Uterus (tissue), 4 donors: ENCODE measurements around the gene UNC119. TPM values are rescaled to one million over a fixed set of nuclear protein-coding genes. Genes with fewer than 3 reads are reported as not detected.

ENCODE experiments used
- DNase-seq, 2 donors: peaks; one replicate each; pipeline ENCODE4 v3.0.0-alpha.2; 2019 to 2020
- H3K27ac ChIP-seq, 2 donors: fragments of 200-600 bp; sonication (generic); 1 replicate in 1 of 2; 2 replicates in 1 of 2; pipeline ENCODE4 v1.5.1; 2016 to 2018
- H3K27me3 ChIP-seq, 2 donors: fragments of 200-600 bp; sonication (generic); one replicate each; pipeline ENCODE4 v1.5.1; 2018 to 2019; ENCODE audit warnings: control low read depth in 1 of 2
- H3K36me3 ChIP-seq, 2 donors: fragments of 200-600 bp; sonication (generic); one replicate each; pipeline ENCODE4 v1.5.1; 2019; ENCODE audit warnings: control low read depth in 1 of 2
- H3K4me1 ChIP-seq, 2 donors: fragments of 200-600 bp; sonication (generic); one replicate each; pipeline ENCODE4 v1.5.1; 2018 to 2019; ENCODE audit warnings: control low read depth in 1 of 2
- H3K4me3 ChIP-seq, 2 donors: fragments of 200-600 bp; sonication (generic); 1 replicate in 1 of 2; 2 replicates in 1 of 2; pipeline ENCODE4 v1.5.1; 2018 to 2019; ENCODE audit warnings: mild to moderate bottlenecking in 1 of 2
- H3K9me3 ChIP-seq, 2 donors: fragments of 200-600 bp; sonication (generic); one replicate each; pipeline ENCODE4 v1.5.1; 2019; ENCODE audit warnings: control low read depth in 1 of 2
- POLR2A ChIP-seq, 2 donors: fragments of 450-650 bp; IDR thresholded peaks; one replicate each; pipeline ENCODE4 v1.6.1; 2016; ENCODE audit warnings: antibody characterized with exemption in 2 of 2, mild to moderate bottlenecking in 1 of 2, moderate library complexity in 1 of 2
- intact Hi-C: fragments of 100-400 bp; cut with DNase I; formaldehyde crosslinking; loops from one replicate; pipeline ENCODE4 v1.15.1; 2023; ENCODE audit warnings: low total_unique reads
- total RNA-seq, 4 donors: library from RNA; depleted of rRNA in 3 of 4; stranded (reverse); fragments of >200 nt in 3 of 4; gene quantifications; one replicate each; pipeline versions ENCODE4 v1.1.0 to v1.2.4, GENCODE V29; 2014 to 2023
- TF ChIP-seq, protein P1 (sequence below), 4 experiments: fragments of 200-600 bp in 2 of 4; fragments of 450-650 bp in 2 of 4; sonication (generic) in 2 of 4; IDR thresholded peaks; one replicate each; pipeline ENCODE4 v1.5.1; 2016 to 2019; ENCODE audit warnings: antibody characterized with exemption in 4 of 4, mild to moderate bottlenecking in 2 of 4, moderate library complexity in 1 of 4
- donor health status: DM: yes; HTN: yes; CAD: no.

The UNC119 gene
- total RNA-seq, 4 donors from 2014 or later = 4.1 to 28.5 (median 21.6) TPM

DNA sequence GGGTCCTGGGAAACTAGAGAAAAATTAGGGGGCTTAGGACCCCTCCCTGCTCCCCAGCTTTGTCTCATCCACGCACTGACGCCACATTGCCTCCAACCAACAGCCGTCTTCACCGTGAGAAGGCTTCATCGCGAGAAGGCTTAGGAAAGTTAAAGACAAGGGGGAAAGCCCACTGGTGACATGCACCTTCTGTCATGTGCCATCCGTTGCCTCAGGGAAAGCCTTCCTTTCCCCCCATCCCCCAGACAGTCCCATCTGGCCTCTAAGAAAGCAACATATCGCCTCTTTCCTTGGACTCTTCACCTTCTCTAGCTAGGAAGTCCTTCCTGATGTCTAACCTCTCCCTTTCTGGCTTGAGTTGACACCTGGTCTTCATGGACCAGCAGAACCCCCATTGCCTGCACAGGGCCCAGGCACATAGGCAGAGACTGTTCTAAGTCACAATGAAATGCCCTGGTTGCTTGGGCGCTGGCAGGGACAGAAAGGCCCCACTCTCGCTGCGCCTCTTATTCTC is 44.2 kb downstream of the UNC119 start:
- no peaks in the 10 kb centered on the region for H3K4me1 ChIP-seq
- TF ChIP-seq, protein P1, sequence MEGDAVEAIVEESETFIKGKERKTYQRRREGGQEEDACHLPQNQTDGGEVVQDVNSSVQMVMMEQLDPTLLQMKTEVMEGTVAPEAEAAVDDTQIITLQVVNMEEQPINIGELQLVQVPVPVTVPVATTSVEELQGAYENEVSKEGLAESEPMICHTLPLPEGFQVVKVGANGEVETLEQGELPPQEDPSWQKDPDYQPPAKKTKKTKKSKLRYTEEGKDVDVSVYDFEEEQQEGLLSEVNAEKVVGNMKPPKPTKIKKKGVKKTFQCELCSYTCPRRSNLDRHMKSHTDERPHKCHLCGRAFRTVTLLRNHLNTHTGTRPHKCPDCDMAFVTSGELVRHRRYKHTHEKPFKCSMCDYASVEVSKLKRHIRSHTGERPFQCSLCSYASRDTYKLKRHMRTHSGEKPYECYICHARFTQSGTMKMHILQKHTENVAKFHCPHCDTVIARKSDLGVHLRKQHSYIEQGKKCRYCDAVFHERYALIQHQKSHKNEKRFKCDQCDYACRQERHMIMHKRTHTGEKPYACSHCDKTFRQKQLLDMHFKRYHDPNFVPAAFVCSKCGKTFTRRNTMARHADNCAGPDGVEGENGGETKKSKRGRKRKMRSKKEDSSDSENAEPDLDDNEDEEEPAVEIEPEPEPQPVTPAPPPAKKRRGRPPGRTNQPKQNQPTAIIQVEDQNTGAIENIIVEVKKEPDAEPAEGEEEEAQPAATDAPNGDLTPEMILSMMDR (IDR thresholded peaks at IDR 0.05) = no peak
- TF ChIP-seq POLR2A (IDR thresholded peaks at IDR 0.05) = no peak
- no peaks in the 10 kb centered on the region for H3K36me3 ChIP-seq
- H3K9me3 ChIP-seq = no peaks in the 10 kb centered on the region
- no peak overlapping the region for H3K27ac ChIP-seq
- peaks cover 0 to 8% of the 10 kb centered on the region in 2 donors for H3K27me3 ChIP-seq
- no peak overlapping the region for H3K4me3 ChIP-seq
- intact Hi-C loops = no loop called here
- no peak for DNase-seq

DNA sequence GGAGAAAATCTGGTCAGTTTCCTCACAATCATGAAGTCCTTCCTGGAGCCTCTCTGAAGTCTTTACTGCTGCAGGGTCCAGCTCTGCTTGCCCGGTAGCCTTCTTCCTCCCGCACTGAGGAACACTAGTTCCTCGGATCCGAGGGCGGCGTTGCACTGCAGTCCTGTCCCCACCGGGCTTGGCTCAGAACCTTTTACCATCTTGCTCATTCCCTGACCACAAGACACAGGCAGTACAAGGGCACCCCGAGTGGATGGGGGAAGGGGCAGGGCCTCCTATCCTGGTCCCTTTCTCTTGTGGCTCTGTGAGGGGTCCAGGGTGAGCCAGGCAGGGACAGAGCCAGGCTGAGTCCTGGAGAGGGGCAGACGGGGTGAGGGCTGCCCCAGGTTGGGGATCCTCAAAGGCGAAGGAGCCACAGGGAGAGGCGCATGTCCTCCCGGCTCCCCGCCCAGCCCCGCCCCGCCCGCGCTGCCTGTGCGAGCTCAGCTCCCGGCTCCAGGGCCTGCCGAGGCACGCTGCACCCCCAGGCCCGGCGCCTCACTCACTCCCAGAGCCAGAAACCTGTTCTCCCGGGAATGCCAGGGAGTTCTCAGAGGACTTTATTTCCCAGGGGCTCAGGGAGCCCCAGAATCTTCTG is 44.7 kb downstream of the UNC119 start:
- TF ChIP-seq POLR2A (IDR thresholded peaks at IDR 0.05) = no peak
- TF ChIP-seq, protein P1 (IDR thresholded peaks at IDR 0.05) = no peak
- Histone ChIP-seq H3K27me3 (peaks cover 0 to 8% of the 10 kb centered on the region in 2 donors), H3K4me1 (no peaks in the 10 kb centered on the region), H3K27ac (no peak overlapping the region), H3K9me3 (no peaks in the 10 kb centered on the region), H3K4me3 (no peak overlapping the region), H3K36me3 (no peaks in the 10 kb centered on the region)
- intact Hi-C loops = no loop called here
- no peak for DNase-seq

DNA sequence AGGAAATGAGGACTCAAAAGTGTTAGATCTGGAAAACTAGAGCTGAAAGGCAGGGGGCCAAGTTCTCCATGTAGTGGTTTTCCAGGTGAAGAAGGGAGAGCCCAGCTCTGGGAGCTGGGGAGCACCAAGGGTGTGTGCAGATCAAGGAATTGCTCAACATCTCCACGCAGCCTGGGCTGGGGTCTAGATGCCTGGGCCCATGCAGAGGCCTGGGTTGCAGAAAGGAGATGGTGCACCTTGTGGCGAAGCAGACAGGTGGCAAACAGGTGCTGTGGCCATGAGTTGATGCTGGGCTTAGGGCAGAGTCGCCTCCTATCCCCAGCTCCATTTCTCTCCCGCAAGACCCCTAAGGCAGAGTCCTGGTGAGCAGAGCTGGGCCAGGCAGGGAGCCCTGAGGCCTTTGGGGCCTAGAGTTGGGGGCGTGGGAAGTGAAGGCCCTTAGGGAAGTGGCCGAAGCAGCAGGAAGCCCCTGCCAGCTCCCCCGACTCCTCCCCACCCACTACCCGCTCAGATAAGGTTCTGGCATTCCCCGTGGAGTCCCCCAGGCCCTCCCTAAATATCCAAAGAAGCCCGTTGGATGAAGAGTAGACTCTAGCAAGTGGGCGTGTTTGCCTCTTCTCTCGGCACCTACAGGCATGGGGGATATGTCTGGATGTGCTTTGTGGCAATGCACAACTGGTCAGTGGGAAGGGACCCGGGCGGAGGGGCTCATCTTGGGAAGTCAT is 45.5 kb downstream of the UNC119 start:
- H3K4me1 ChIP-seq = no peaks in the 10 kb centered on the region
- H3K4me3 ChIP-seq = no peak overlapping the region
- intact Hi-C loops = no loop called here
- peaks cover 0 to 8% of the 10 kb centered on the region in 2 donors for H3K27me3 ChIP-seq
- TF ChIP-seq POLR2A (IDR thresholded peaks at IDR 0.05) = no peak
- TF ChIP-seq, protein P1 (IDR thresholded peaks at IDR 0.05) = no peak
- DNase-seq = no peak
- H3K27ac ChIP-seq = no peak overlapping the region
- H3K9me3 ChIP-seq = no peaks in the 10 kb centered on the region
- H3K36me3 ChIP-seq = no peaks in the 10 kb centered on the region

DNA sequence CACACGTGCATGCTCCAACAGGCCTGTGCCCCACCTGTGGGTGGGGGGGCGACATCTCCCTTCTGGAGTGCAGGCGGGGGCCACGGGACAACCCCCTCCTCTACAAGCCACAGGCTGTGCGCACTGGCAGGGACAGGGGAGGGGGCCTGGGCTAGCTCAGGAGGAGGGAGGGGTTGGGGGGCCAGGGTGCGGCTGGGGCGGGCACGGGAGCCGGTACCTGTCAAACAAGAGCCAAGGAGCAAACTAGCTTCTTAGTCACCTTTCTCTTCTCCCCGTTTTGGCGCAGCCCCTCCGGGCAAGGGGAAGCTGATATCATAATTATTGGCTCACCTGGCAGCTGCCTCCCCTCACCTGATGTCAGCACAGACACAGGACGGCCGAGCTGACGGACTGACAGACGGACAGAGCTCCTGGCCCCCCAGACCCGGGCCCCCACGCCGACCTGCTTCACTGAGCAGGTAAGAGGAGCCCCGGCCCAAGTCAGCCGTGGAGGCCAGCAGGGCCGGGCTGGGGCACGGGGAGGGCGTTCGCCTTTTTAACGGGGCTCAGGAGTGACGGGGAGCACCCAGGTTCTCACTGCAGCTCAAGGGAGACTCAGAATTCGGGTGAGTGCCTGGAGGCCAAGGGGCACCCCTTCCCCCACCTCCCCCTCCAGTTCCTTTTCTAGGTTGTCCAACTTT is 46.3 kb downstream of the UNC119 start, which contains the start of gene FOXN1:
TSS of gene FOXN1 (plus strand) at position 363 of the 680 bp plus-strand sequence. CDS start 17,622 bp downstream, outside the sequence.
- TF ChIP-seq POLR2A (IDR thresholded peaks at IDR 0.05) = no peak
- TF ChIP-seq, protein P1 (IDR thresholded peaks at IDR 0.05) = no peak
- no peaks in the 10 kb centered on the region for H3K36me3 ChIP-seq
- peaks cover 0 to 8% of the 10 kb centered on the region in 2 donors for H3K27me3 ChIP-seq
- H3K4me1 ChIP-seq = no peaks in the 10 kb centered on the region
- no peak within 1 kb of the TSS for H3K4me3 ChIP-seq
- intact Hi-C loops = no loop called here
- no peak within 1 kb of the TSS for H3K27ac ChIP-seq
- no peaks in the 10 kb centered on the region for H3K9me3 ChIP-seq
- no peak for DNase-seq
